Stimulated activated naive B cell treated with anti-CD40 and anti-IgM and Interleukin-4, amounts not matched to agents 10 μg/mL and 1 μg/mL and 100 μg/mL, for 72 hours (primary cell): ENCODE results near the gene RASL10A.
A peak's percentile ranks its signal among the peaks of the same experiment; 100 is the strongest.

Source experiments
- ATAC-seq, 2 donors: fragments of 150-1000 bp; cut with Tn5 transposase; replicated peaks; 2 replicates each; pipeline ENCODE4 v1.10.0; 2021; ENCODE audit warnings: moderate library complexity in 1 of 2
- DNase-seq: peaks from one replicate; pipeline ENCODE4 v3.0.0; 2021
- H3K27ac Mint-ChIP-seq: one replicate; pipeline ENCODE4 v1.8.0; 2022; ENCODE audit warnings: mild to moderate bottlenecking, mixed read lengths
- H3K27me3 Mint-ChIP-seq, 2 donors: one replicate each; pipeline ENCODE4 v1.8.0; 2022; ENCODE audit warnings: mixed read lengths in 2 of 2
- H3K36me3 Mint-ChIP-seq, 2 donors: one replicate each; pipeline ENCODE4 v1.8.0; 2022; ENCODE audit warnings: mixed read lengths in 2 of 2, mild to moderate bottlenecking in 1 of 2
- H3K4me1 Mint-ChIP-seq, 2 donors: one replicate each; pipeline ENCODE4 v1.8.0; 2022; ENCODE audit warnings: mixed read lengths in 2 of 2, mild to moderate bottlenecking in 1 of 2
- H3K4me3 Mint-ChIP-seq, 2 donors: one replicate each; pipeline ENCODE4 v1.8.0; 2022; ENCODE audit warnings: mild to moderate bottlenecking in 2 of 2, mixed read lengths in 2 of 2, moderate library complexity in 1 of 2
- H3K9me3 Mint-ChIP-seq, 2 donors: one replicate each; pipeline ENCODE4 v1.8.0; 2022; ENCODE audit warnings: mixed read lengths in 2 of 2, mild to moderate bottlenecking in 1 of 2

RASL10A gene

GRCh38 chr22:29332886-29333496 lies 17.5 kb upstream of the RASL10A start:
- Mint-ChIP-seq H3K4me1 (peaks cover 16 to 22% of the 10 kb centered on the region in 2 donors), H3K4me3 (no peak overlapping the region), H3K9me3 (no peaks in the 10 kb centered on the region), H3K36me3 (peaks cover 46 to 75% of the 10 kb centered on the region in 2 donors), H3K27ac (peak overlapping the region; percentile 22), H3K27me3 (no peaks in the 10 kb centered on the region)
- no peak for ATAC-seq
- no peak for DNase-seq

- peak overlapping the region; percentile 77 for H3K27ac Mint-ChIP-seq
- ATAC-seq (no peak), DNase-seq (no peak)
- peaks cover 12 to 17% of the 10 kb centered on the region in 2 donors for H3K4me1 Mint-ChIP-seq
- H3K9me3 Mint-ChIP-seq = no peaks in the 10 kb centered on the region
- peaks cover 46 to 73% of the 10 kb centered on the region in 2 donors for H3K36me3 Mint-ChIP-seq
- H3K4me3 Mint-ChIP-seq = no peak overlapping the region
- H3K27me3 Mint-ChIP-seq = no peaks in the 10 kb centered on the region
Observed at GRCh38 chr22:29331658-29332300, 16.3 kb upstream of the RASL10A start.

GRCh38 chr22:29331213-29331612 lies 15.7 kb upstream of the RASL10A start:
- H3K27ac Mint-ChIP-seq = peak overlapping the region; percentile 77
- H3K9me3 Mint-ChIP-seq = no peaks in the 10 kb centered on the region
- H3K27me3 Mint-ChIP-seq = no peaks in the 10 kb centered on the region
- H3K36me3 Mint-ChIP-seq = peaks cover 45 to 75% of the 10 kb centered on the region in 2 donors
- H3K4me3 Mint-ChIP-seq = no peak overlapping the region
- ATAC-seq (no peak), DNase-seq (no peak)
- peaks cover 15 to 19% of the 10 kb centered on the region in 2 donors for H3K4me1 Mint-ChIP-seq

GRCh38 chr22:29330753-29331152 lies 15.3 kb upstream of the RASL10A start:
- Mint-ChIP-seq H3K27ac (peak overlapping the region; percentile 69), H3K27me3 (no peaks in the 10 kb centered on the region), H3K36me3 (peaks cover 40 to 75% of the 10 kb centered on the region in 2 donors), H3K4me1 (peaks cover 14 to 15% of the 10 kb centered on the region in 2 donors), H3K4me3 (no peak overlapping the region), H3K9me3 (no peaks in the 10 kb centered on the region)
- no peak for ATAC-seq
- DNase-seq = no peak

- Mint-ChIP-seq H3K9me3 (no peaks in the 10 kb centered on the region), H3K36me3 (peaks cover 37 to 74% of the 10 kb centered on the region in 2 donors), H3K27ac (no peak overlapping the region), H3K4me3 (no peak overlapping the region), H3K4me1 (peaks cover 10% of the 10 kb centered on the region in 2 donors), H3K27me3 (no peaks in the 10 kb centered on the region)
- no peak for DNase-seq
- no peak for ATAC-seq
Observed at GRCh38 chr22:29330291-29330690, 14.8 kb upstream of the RASL10A start.

- no peaks in the 10 kb centered on the region for H3K27me3 Mint-ChIP-seq
- no peak for ATAC-seq
- peak overlapping the region; percentile 31 for H3K27ac Mint-ChIP-seq
- H3K9me3 Mint-ChIP-seq = no peaks in the 10 kb centered on the region
- no peak for DNase-seq
- peaks cover 9 to 10% of the 10 kb centered on the region in 2 donors for H3K4me1 Mint-ChIP-seq
- H3K4me3 Mint-ChIP-seq = no peak overlapping the region
- H3K36me3 Mint-ChIP-seq = peaks cover 37 to 72% of the 10 kb centered on the region in 2 donors
Observed at GRCh38 chr22:29329581-29329980, 14.1 kb upstream of the RASL10A start.

- no peak for ATAC-seq
- H3K9me3 Mint-ChIP-seq = no peaks in the 10 kb centered on the region
- H3K36me3 Mint-ChIP-seq = peaks cover 39 to 73% of the 10 kb centered on the region in 2 donors
- H3K27ac Mint-ChIP-seq = peak overlapping the region; percentile 62
- no peak for DNase-seq
- no peaks in the 10 kb centered on the region for H3K27me3 Mint-ChIP-seq
- peak overlapping the region in 1 of 2 donors; percentile 50 for H3K4me3 Mint-ChIP-seq
- peaks cover 8 to 9% of the 10 kb centered on the region in 2 donors for H3K4me1 Mint-ChIP-seq
Observed at GRCh38 chr22:29328566-29329500, 13.3 kb upstream of the RASL10A start.

GRCh38 chr22:29328055-29328454 lies 12.6 kb upstream of the RASL10A start:
- ATAC-seq = no peak
- DNase-seq = no peak
- no peak overlapping the region for H3K4me3 Mint-ChIP-seq
- H3K27me3 Mint-ChIP-seq = no peaks in the 10 kb centered on the region
- H3K9me3 Mint-ChIP-seq = no peaks in the 10 kb centered on the region
- H3K27ac Mint-ChIP-seq = peak overlapping the region; percentile 5
- peaks cover 4 to 6% of the 10 kb centered on the region in 2 donors for H3K4me1 Mint-ChIP-seq
- H3K36me3 Mint-ChIP-seq = peaks cover 38 to 72% of the 10 kb centered on the region in 2 donors

- DNase-seq (no peak), ATAC-seq (peak in 1 of 2 donors; percentile 6)
- no peaks in the 10 kb centered on the region for H3K27me3 Mint-ChIP-seq
- H3K4me3 Mint-ChIP-seq = no peak overlapping the region
- H3K27ac Mint-ChIP-seq = no peak overlapping the region
- H3K9me3 Mint-ChIP-seq = no peaks in the 10 kb centered on the region
- H3K36me3 Mint-ChIP-seq = peaks cover 40 to 74% of the 10 kb centered on the region in 2 donors
- peaks cover 4 to 6% of the 10 kb centered on the region in 2 donors for H3K4me1 Mint-ChIP-seq
Observed at GRCh38 chr22:29327089-29327764, 11.7 kb upstream of the RASL10A start.

GRCh38 chr22:29326481-29326880 lies 11.0 kb upstream of the RASL10A start:
- peak overlapping the region in 1 of 2 donors; percentile 48 for H3K4me3 Mint-ChIP-seq
- ATAC-seq (peak; percentile 10 to 18), DNase-seq (no peak)
- peak overlapping the region; percentile 84 for H3K27ac Mint-ChIP-seq
- H3K4me1 Mint-ChIP-seq = peaks cover 4% of the 10 kb centered on the region in 2 donors
- H3K36me3 Mint-ChIP-seq = peaks cover 41 to 73% of the 10 kb centered on the region in 2 donors
- H3K27me3 Mint-ChIP-seq = no peaks in the 10 kb centered on the region
- no peaks in the 10 kb centered on the region for H3K9me3 Mint-ChIP-seq

- no peak overlapping the region for H3K4me3 Mint-ChIP-seq
- ATAC-seq = peak; percentile 19 to 25
- no peaks in the 10 kb centered on the region for H3K9me3 Mint-ChIP-seq
- peak overlapping the region; percentile 71 for H3K27ac Mint-ChIP-seq
- peaks cover 45 to 73% of the 10 kb centered on the region in 2 donors for H3K36me3 Mint-ChIP-seq
- H3K4me1 Mint-ChIP-seq = peaks cover 4% of the 10 kb centered on the region in 2 donors
- no peaks in the 10 kb centered on the region for H3K27me3 Mint-ChIP-seq
- no peak for DNase-seq
Observed at GRCh38 chr22:29325785-29326315, 10.4 kb upstream of the RASL10A start.

- Mint-ChIP-seq H3K27me3 (no peaks in the 10 kb centered on the region), H3K36me3 (peaks cover 45 to 71% of the 10 kb centered on the region in 2 donors), H3K9me3 (no peaks in the 10 kb centered on the region), H3K27ac (peak overlapping the region; percentile 31), H3K4me3 (no peak overlapping the region), H3K4me1 (peaks cover 4% of the 10 kb centered on the region in 2 donors)
- no peak for DNase-seq
- ATAC-seq = peak in 1 of 2 donors; percentile 17
Observed at GRCh38 chr22:29325356-29325755, 9.9 kb upstream of the RASL10A start.

GRCh38 chr22:29323641-29324040 lies 8.1 kb upstream of the RASL10A start:
- ATAC-seq (no peak), DNase-seq (no peak)
- Mint-ChIP-seq H3K36me3 (peaks cover 38 to 64% of the 10 kb centered on the region in 2 donors), H3K27ac (no peak overlapping the region), H3K27me3 (no peaks in the 10 kb centered on the region), H3K4me1 (peaks cover 4 to 5% of the 10 kb centered on the region in 2 donors), H3K9me3 (no peaks in the 10 kb centered on the region), H3K4me3 (no peak overlapping the region)
